Iris pigment epithelial cell (primary cell): ENCODE measurements around the gene FAM9B.

Experiments used
- DNase-seq: peaks from one replicate; pipeline ENCODE4 v3.0.0-alpha.2; 2011; ENCODE audit warnings: low read depth

FAM9B gene

GRCh38 chrX:8980756-8981155, 53.2 kb downstream of the FAM9B start:
- no peak for DNase-seq
